Sigmoid colon (tissue), 4 donors: ENCODE data around the gene STRADA.

ENCODE experiments used
- EP300 ChIP-seq, 4 donors: sonication (generic); formaldehyde crosslinking; IDR thresholded peaks; one replicate each; pipeline ENCODE4 v1.6.1; 2017; ENCODE audit warnings: antibody characterized with exemption in 4 of 4
- POLR2A ChIP-seq, 2 donors: fragments of 450-650 bp; IDR thresholded peaks; one replicate each; pipeline ENCODE4 v1.6.1; 2016; ENCODE audit warnings: antibody characterized with exemption in 2 of 2, mild to moderate bottlenecking in 2 of 2, moderate library complexity in 2 of 2
- TF ChIP-seq, protein P1 (sequence below), 4 experiments: fragments of 450-650 bp in 3 of 4; fragments of 200-600 bp in 1 of 4; IDR thresholded peaks; one replicate each; pipeline ENCODE4 v1.5.1; 2016 to 2019; ENCODE audit warnings: antibody characterized with exemption in 4 of 4, mild to moderate bottlenecking in 3 of 4, moderate library complexity in 2 of 4

DNA sequence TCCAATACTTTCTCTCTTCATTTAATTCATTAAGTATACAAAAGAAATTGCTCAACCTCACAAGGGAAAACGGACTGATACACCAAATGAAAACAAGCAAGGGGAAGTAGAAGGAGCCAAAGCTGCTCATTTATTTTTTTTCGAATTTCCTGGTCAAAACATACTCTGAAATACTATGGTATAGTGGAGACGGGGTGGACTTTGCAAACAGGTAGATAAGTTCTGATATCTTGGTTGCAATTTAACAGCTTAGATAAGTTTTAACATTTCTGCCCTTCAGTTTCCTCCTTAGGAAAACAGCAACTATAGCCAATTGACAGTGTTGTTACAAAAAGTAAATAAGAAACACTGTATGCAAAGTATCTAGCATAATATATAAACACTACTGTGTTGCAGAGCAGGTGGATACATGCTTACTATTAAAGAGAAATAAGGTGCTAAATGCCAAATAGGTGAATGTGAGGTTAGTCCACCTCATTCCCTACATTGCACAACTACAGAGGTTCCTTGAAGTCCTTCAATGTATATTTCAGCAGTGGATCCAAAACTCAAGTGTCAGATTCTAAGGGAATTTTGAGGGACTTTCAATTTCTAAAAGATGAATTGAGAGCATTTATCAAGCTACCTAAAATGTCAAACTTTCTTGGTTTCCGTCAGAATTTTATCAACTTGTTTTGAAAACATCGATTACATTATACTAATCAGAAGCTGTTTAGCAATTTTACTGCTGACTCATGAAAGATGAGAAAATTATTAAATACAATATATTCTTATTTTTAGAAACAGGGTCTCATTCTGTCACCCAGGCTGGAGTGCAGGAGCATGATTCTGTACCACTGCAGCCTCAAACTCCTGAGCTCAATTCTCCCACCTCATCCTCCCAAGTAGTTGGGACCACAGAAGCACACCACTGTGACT, 20.8 kb upstream of the STRADA start:
- TF ChIP-seq POLR2A (IDR thresholded peaks at IDR 0.05): no peak
- no peak for TF ChIP-seq EP300 (IDR thresholded peaks at IDR 0.05)
- TF ChIP-seq, protein P1, sequence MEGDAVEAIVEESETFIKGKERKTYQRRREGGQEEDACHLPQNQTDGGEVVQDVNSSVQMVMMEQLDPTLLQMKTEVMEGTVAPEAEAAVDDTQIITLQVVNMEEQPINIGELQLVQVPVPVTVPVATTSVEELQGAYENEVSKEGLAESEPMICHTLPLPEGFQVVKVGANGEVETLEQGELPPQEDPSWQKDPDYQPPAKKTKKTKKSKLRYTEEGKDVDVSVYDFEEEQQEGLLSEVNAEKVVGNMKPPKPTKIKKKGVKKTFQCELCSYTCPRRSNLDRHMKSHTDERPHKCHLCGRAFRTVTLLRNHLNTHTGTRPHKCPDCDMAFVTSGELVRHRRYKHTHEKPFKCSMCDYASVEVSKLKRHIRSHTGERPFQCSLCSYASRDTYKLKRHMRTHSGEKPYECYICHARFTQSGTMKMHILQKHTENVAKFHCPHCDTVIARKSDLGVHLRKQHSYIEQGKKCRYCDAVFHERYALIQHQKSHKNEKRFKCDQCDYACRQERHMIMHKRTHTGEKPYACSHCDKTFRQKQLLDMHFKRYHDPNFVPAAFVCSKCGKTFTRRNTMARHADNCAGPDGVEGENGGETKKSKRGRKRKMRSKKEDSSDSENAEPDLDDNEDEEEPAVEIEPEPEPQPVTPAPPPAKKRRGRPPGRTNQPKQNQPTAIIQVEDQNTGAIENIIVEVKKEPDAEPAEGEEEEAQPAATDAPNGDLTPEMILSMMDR (IDR thresholded peaks at IDR 0.05): no peak
